Measurements from ENCODE around the gene MTHFD2L.
"Not testable (repeated sequence)": the region's sequence is repeated elsewhere in the genome, so short reads cannot be mapped to it uniquely, and the experiment has no call there.

MTHFD2L gene

DNA sequence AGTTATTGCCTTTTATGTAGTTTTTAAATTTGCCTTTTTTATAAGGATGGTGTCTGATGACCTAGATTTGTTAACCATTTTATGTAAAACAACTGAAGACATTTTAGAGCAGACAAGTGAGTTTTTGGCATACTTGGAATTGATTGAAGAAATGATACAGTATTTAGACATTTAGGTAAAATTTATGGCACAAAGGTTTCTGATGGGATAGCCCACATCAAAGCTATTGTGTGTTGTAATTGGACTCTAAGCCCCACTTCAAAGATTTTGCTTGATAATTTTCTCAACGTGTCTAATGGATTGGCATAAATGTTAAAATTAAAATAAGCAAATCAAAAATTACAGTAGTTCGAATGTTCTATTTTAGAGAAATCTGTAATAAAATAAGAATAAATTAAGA lies 168.0 kb downstream of the MTHFD2L start:
- in situ Hi-C loops (cut with MboI; ENCODE audit: low sequenced_read_pairs), result no loop called here

GRCh38 chr4:74327762-74328161 lies 169.8 kb downstream of the MTHFD2L start:
- in situ Hi-C loops (cut with MboI; ENCODE audit: low sequenced_read_pairs), result no loop called here

- in situ Hi-C loops (cut with MboI; ENCODE audit: low sequenced_read_pairs), result no loop called here
Measured at GRCh38 chr4:74328501-74328900, 170.6 kb downstream of the MTHFD2L start.

DNA sequence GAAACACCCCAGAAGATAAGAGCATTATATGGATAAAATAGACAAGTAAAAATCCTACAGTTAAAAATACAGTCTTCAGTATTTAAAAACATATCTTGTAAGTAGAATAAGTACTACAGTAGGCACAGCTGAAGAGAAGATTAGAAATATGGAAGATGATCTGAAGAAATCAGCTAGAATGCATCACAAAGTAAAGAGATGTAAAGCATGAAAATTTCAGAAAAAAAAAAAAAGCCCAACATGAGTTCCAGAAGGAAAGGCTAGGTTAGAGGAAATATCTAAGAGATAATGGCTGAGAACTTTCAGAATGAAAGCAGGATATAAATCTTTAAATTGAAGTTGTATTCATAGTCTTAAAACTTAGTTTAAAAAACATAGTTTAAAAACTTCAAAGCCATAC lies 171.4 kb downstream of the MTHFD2L start:
- in situ Hi-C loops (cut with MboI; ENCODE audit: low sequenced_read_pairs), result no loop called here

DNA sequence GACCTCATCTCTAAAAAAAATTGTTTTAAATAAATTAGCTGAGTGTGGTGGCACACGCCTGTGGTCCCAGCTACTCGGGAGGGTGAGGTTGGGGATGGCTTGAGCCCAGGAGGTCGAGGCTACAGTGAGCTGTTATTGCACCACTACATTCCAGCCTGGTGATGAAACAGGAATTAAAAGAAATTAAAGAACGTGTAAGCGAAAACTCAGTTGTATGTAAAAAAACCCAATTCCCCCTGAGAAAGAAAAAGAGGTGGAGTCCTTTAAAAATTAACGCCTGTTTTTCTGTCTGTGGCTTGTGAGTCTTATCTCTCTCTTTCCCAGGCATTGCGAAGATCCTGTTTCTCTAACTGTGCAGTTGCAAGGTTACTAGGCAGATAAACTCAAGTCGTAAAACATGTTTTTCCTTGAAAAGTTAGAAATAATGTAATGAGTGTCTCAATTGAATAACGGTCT lies 172.4 kb downstream of the MTHFD2L start:
- in situ Hi-C loops (cut with MboI; ENCODE audit: low sequenced_read_pairs), result no loop called here

DNA sequence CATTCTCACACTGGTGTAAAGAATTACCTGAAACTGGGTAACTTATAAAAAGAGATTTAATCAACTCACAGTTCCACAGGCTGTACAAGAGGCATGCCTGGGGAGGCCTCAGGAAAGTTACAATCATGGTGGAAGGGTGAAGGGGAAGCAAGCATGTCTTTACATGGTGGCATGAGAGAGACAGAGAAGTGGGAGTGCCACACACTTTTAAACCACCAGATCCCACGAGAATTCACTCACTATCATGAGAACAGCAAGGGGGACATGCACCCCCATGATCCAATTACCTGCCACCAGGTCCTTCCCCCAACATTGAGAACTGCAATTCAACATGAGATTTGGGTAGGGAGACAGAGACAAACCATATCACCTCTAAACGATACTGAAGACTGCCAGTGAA lies 173.3 kb downstream of the MTHFD2L start:
- in situ Hi-C loops (cut with MboI; ENCODE audit: low sequenced_read_pairs), result no loop called here

DNA sequence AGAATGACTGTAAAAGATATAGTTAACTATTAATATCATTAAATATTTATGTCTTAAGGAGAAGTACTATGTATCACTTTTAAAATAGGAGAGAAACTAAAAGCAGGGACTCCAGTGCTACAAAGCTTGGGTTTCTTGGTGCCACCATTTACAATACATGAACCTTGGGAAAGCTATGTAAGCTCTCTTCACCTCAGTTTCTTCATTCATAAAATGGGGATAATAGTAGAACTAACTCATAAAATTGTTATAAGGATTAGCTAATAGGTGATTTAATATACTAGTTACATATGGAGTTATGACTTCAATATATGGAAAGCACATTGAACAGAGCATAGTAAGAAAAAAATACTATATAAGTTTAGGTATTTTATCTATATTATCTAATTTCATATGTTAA lies 174.0 kb downstream of the MTHFD2L start:
- in situ Hi-C loops (cut with MboI; ENCODE audit: low sequenced_read_pairs), result no loop called here

DNA sequence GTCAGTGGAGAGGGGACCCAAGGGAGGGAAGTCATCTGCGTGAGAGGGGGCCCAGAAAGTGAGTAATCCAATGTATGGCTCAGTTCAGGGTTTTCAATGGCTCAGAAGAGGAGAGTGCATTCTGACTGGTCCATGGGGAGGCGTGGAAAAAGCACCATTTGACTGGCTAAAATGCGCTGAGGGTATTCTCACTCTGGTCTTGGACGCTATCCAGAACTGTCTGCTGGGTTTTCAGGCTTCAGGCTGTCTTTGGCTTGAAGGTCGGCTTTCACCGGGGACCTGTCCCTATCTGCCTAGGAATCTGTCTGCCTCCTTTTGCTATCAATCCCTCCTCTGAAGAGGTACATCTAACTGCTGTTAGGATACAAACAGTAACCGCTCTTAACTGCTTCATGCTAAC lies 176.7 kb downstream of the MTHFD2L start:
- in situ Hi-C loops (cut with MboI; ENCODE audit: low sequenced_read_pairs), result no loop called here

DNA sequence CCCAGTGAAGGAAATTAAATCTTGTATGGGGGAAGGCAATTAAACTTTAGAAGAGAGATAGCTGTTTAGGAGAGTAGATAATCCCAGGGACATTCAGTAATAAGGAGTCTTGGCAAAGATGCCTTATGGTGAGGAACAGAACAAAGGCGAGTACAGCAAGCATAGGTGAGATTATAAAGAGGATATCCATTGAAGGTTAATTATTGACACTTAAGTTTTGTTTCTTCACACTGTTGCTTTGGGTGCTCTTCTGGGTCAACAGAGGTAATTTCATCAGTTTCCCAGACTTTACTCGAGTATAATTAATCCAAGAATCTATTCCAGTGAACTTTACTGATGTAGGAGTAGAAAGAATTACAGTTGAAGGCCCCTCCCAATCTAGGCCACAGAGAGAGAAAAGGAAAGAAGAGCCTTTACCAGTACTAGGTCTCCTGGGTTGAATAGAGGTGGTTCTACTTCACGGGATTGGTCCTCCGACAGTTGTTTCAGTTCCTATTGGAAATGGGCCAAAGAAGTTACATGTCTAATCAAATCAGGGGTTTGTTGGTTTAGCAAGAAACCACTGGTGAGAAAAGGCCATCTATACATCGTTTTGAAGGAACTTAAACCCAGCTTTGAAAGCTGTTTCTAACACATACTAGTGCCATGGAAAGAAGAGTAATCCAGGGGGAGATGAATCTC lies 177.6 kb downstream of the MTHFD2L start:
- in situ Hi-C loops (cut with MboI; ENCODE audit: low sequenced_read_pairs), result no loop called here

DNA sequence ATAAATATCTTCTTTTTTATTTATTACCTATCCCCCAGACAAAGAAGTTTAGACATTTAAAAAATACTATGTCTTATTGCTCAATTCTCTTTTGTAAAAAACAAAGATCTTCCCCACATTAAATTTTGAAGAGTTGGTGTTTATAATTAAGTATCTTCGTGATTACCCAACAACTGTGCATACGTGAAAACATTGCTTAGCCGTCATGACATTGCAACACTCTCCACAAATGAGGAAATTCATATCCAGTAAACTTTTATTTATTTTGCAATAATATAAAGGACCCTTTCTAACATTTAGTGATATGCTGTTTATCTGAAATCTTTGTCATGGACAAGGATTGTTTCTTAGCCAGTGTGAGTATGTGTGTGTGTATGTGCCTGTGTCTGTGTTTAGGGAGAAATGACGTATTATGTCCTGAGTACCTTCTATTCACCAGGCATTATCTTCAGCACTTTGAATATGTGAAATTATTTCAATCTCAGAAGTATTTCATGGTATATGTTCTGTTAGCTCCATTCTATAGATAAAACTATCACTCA lies 180.9 kb downstream of the MTHFD2L start:
- in situ Hi-C loops (cut with MboI; ENCODE audit: low sequenced_read_pairs), result no loop called here

- in situ Hi-C loops (cut with MboI; ENCODE audit: low sequenced_read_pairs), result no loop called here
Measured at GRCh38 chr4:74339501-74339900, 181.6 kb downstream of the MTHFD2L start.

GRCh38 chr4:74340421-74340820 lies 182.5 kb downstream of the MTHFD2L start:
- in situ Hi-C loops (cut with MboI; ENCODE audit: low sequenced_read_pairs), result not testable (repeated sequence)

GRCh38 chr4:74344031-74344430 lies 186.1 kb downstream of the MTHFD2L start:
- in situ Hi-C loops (cut with MboI; ENCODE audit: low sequenced_read_pairs), result no loop called here

Measured in HL-60/S4 treated with phorbol 12-myristate 13-acetate at 8.2 ng/mL for 4 days and 3 days (cell line).